ENCODE data around the gene CD3G.

The CD3G gene

DNA sequence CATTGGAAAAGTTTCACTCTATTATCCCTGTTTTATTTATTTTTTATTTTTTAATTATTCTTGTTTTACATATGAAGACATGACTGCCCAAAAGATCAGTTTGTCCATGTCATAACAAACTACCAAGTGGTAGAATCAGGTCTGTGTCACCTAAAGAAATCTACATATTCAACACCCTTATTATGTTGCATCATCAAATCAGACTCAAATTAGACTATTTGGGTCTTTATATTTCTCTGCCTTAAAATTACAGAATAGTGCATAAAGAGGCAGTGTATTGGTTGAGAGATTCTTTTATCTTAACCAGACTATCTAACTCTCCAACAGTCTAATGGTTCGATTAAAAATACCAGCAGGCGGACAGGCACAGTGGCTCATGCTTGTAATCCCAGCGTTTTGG, 38.8 kb downstream of the CD3G start:
- TF ChIP-seq, protein P1, sequence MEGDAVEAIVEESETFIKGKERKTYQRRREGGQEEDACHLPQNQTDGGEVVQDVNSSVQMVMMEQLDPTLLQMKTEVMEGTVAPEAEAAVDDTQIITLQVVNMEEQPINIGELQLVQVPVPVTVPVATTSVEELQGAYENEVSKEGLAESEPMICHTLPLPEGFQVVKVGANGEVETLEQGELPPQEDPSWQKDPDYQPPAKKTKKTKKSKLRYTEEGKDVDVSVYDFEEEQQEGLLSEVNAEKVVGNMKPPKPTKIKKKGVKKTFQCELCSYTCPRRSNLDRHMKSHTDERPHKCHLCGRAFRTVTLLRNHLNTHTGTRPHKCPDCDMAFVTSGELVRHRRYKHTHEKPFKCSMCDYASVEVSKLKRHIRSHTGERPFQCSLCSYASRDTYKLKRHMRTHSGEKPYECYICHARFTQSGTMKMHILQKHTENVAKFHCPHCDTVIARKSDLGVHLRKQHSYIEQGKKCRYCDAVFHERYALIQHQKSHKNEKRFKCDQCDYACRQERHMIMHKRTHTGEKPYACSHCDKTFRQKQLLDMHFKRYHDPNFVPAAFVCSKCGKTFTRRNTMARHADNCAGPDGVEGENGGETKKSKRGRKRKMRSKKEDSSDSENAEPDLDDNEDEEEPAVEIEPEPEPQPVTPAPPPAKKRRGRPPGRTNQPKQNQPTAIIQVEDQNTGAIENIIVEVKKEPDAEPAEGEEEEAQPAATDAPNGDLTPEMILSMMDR (IDR thresholded peaks at IDR 0.05; ENCODE audit: low read depth, low read length): no peak
- in situ Hi-C loops (cut with HindIII; ENCODE audit: low sequenced_read_pairs): no loop called here

DNA sequence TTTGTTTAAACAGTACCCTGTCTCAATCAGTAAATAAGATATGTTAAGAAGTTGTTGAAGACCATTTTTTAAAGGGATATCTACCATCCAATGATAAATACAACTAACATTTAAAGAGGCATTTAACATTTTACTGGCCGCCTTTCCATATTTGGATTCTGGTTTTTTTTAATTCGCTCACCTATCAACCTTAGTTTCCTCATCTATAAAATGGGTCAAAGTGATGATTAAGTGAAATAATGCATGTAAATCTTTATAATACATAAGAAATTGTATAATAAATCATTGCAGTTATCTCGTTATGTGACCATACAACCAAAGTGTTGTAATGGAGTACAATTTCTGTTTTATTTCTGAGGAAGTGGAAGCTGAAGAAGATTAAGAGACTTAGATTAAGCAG, 39.5 kb downstream of the CD3G start:
- TF ChIP-seq, protein P1 (IDR thresholded peaks at IDR 0.05; ENCODE audit: low read depth, low read length): no peak
- no peak for DNase-seq (ENCODE audit: low read depth, low spot score)
- no peak overlapping the region for H3K4me3 ChIP-seq (ENCODE audit: low read depth, low read length)
- in situ Hi-C loops (cut with HindIII; ENCODE audit: low sequenced_read_pairs): no loop called here

More for the DNA sequence above, 38.8 kb downstream of the CD3G start:
- H3K4me3 ChIP-seq (ENCODE audit: low read depth, low read length): no peak overlapping the region
- DNase-seq (ENCODE audit: low read depth, low spot score): no peak

DNA sequence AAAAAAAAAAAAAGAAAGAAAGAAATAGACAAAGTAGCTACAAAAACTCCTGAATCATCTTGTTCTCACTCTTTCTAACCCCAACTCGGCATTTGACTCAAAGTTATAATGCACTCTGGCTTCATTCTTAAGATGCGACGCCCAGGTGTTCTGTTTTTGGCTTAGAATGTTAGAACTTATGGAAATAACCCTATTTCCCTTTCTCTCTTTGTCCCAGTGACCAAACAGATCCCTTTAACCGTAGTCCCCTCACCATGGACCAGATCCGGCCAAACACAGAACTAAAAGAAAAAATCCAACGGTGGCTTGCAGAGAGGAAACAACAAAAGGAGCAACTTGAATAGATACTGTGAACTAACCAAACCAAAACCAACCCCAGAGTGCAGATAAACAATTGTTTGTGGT, 52.0 kb downstream of the CD3G start:
- no peak overlapping the region for H3K4me3 ChIP-seq (ENCODE audit: low read depth, low read length)
- TF ChIP-seq, protein P1 (IDR thresholded peaks at IDR 0.05; ENCODE audit: low read depth, low read length): no peak
- in situ Hi-C loops (cut with HindIII; ENCODE audit: low sequenced_read_pairs): no loop called here
- DNase-seq (ENCODE audit: low read depth, low spot score): no peak

DNA sequence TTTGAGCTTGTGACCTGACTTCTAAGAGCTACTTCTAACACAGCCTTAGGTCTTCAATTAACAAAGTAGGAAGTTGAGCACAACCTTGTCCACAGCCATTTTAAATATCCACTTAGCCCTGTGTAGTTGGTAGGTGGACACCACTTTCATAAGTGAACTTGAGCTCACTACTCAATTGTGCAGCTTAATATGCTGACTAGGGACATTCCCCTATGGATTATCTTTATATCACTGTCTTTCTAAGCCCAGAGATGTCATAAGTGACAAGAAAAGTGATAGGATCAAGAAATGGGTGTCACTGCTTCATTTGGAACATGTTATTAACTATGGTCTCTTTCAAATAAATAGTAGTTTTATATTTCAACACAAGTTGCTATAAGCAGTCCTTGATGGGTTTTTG, 53.3 kb downstream of the CD3G start:
- in situ Hi-C loops (cut with HindIII; ENCODE audit: low sequenced_read_pairs): no loop called here
- no peak overlapping the region for H3K4me3 ChIP-seq (ENCODE audit: low read depth, low read length)
- TF ChIP-seq, protein P1 (IDR thresholded peaks at IDR 0.05; ENCODE audit: low read depth, low read length): no peak
- DNase-seq (ENCODE audit: low read depth, low spot score): no peak

DNA sequence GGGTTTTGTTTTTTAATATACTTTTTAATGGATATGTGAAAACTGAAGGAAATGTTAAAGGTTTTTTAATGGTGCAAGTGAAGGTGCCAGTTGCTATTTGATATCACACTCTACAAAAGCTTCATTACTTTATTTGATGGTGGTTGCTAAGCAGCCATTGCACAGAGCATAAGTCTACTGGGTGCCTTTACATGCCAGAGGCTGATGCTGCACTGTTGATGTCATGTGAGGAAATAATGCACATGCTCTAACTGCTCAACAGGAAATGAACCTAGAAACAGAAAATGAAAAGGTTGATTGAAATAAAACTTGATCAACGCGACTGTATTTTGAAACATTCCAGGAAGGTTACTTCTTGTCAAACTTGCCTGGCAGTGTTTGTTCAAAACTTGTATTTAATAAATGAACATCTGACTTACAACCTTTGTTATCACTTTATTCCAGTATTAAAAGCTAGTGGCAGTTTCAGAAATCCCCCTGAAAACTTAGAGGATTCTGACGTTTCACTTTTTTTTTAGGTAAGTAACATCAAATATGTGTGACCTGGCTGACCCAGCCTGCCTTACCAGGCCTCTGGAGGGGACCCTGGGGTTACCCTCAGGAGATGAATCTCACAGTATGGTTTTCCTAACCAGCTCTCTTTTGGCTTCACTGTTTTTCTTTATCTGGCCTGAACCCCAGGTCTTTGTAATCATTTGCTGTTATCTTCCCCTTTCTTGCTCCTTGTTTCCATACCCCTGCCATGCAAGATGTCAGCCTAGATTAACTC, 54.8 kb downstream of the CD3G start:
- in situ Hi-C loops (cut with HindIII; ENCODE audit: low sequenced_read_pairs): no loop called here
- TF ChIP-seq, protein P1 (IDR thresholded peaks at IDR 0.05; ENCODE audit: low read depth, low read length): no peak
- no peak for DNase-seq (ENCODE audit: low read depth, low spot score)
- no peak overlapping the region for H3K4me3 ChIP-seq (ENCODE audit: low read depth, low read length)

DNA sequence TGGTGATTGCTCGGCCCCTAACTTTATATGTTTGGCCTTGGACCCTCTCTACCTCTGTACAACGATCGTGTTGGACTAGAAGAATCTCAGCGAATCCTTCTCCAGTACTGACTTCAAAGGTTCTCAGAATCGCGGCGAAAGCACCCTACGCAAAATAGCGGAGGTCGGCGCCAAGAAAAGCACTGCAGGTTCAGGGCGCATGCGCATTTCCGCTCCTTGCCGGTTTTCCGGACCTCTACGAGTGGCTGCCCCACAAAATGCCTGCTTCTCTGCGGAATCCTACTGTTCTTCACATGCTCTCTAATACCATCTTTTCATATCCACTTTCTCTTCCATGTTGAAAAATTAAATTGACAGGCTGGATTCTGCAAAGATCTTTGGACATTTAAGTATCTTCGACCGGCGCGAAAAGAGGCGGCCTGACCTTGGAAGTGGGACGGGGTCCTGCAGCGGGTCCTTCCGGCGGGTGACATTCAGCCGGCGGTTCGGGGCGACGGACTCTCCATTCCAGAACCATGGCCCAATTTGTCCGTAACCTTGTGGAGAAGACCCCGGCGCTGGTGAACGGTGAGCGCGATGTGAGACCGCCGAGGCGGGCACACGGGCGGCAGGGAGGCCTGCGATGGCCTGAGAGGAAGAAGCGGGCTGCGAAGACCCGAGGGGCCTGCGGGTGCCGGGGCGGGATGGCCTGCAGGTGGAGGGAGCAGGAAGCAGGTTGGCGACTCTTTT, 57.2 kb downstream of the CD3G start, which contains the start of gene ATP5MG:
TSS of gene ATP5MG (plus strand) at position 456 of the 729 bp plus-strand sequence. CDS start at position 516, 60 bp downstream.
- TF ChIP-seq, protein P1 (IDR thresholded peaks at IDR 0.05; ENCODE audit: low read depth, low read length): peak; percentile 9
- peak; percentile 91 for DNase-seq (ENCODE audit: low read depth, low spot score)
- in situ Hi-C loops (cut with HindIII; ENCODE audit: low sequenced_read_pairs): no loop called here
- peak within 1 kb of the TSS; percentile 91 for H3K4me3 ChIP-seq (ENCODE audit: low read depth, low read length)
